Neural cell (in vitro differentiated cells): ENCODE data around the gene PGM5.
"Not testable (repeated sequence)": the region's sequence is repeated elsewhere in the genome, so short reads cannot be mapped to it uniquely, and the experiment has no call there.

Source experiments
- CTCF ChIP-seq: fragments of 450-650 bp; IDR thresholded peaks from 2 replicates; pipeline ENCODE4 v1.5.1; 2014; ENCODE audit warnings: antibody characterized with exemption, mild to moderate bottlenecking, moderate library complexity; ENCODE audit not compliant: poor library complexity, severe bottlenecking
- EP300 ChIP-seq: fragments of 450-650 bp; conservative IDR thresholded peaks from 2 replicates; pipeline ENCODE4 v1.6.1; 2014; ENCODE audit warnings: antibody characterized with exemption, mild to moderate bottlenecking, moderate library complexity; ENCODE audit not compliant: poor library complexity, severe bottlenecking
- EZH2 ChIP-seq: fragments of 200-600, 300-800 bp; shearing (Covaris generic), sonication (generic); IDR thresholded peaks from 2 replicates; pipeline ENCODE4 v1.6.1; 2014; ENCODE audit warnings: antibody characterized with exemption, low read length, borderline replicate concordance, mild to moderate bottlenecking; ENCODE audit not compliant: insufficient read depth, poor library complexity, severe bottlenecking
- POLR2AphosphoS5 ChIP-seq: IDR thresholded peaks from 2 replicates; pipeline ENCODE4 v1.6.1; 2012
- REST ChIP-seq: IDR thresholded peaks from 2 replicates; pipeline ENCODE4 v1.6.1; 2012; ENCODE audit warnings: borderline replicate concordance
- TAF1 ChIP-seq: IDR thresholded peaks from 2 replicates; pipeline ENCODE4 v1.6.1; 2012; ENCODE audit warnings: low read depth

GRCh38 chr9:68355993-68356379, 425 bp upstream of the PGM5 start:
- not testable (repeated sequence) for TF ChIP-seq CTCF, TAF1, REST, EZH2, EP300, POLR2AphosphoS5
